T47D (cell line): Measurements from ENCODE around the gene SPPL2B.

ENCODE experiments used
- DNase-seq, 2 experiments: peaks; one replicate each; pipeline versions ENCODE4 v3.0.0 to v3.0.0-alpha.2; 2011 to 2012; ENCODE audit warnings: low read depth in 1 of 2, low spot score in 1 of 2
- JUND ChIP-seq: IDR thresholded peaks from 2 replicates; pipeline ENCODE4 v1.6.1; 2012; ENCODE audit warnings: low read depth
- in situ Hi-C: cut with HindIII; loops from 2 replicates; pipeline ENCODE4 v1.10.0; 2016; ENCODE audit warnings: low sequenced_read_pairs, low pct_unique_long_range_greater_than_20kb

SPPL2B gene

DNA sequence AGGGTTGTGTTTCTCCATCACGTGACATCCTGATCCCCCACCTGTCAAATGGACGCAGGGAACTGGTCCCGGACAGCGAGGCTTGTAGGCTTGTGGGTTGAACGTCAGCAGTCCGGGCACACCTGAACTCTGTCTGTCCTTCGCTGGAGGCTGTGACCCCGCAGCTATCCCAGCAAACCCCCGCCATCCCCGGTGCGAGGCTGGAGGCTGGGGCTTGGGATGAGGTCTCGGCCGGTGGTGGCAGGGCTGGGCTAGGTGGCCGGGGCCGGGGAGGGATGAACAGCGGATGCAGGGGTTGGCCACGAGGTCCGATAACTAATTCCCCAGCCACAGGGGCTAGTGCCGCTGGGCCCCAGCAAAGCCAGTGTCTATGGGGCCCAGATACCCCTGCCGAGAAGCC is 8.9 kb upstream of the SPPL2B start:
- TF ChIP-seq JUND: no peak
- in situ Hi-C loops: no loop called here
- no peak for DNase-seq

DNA sequence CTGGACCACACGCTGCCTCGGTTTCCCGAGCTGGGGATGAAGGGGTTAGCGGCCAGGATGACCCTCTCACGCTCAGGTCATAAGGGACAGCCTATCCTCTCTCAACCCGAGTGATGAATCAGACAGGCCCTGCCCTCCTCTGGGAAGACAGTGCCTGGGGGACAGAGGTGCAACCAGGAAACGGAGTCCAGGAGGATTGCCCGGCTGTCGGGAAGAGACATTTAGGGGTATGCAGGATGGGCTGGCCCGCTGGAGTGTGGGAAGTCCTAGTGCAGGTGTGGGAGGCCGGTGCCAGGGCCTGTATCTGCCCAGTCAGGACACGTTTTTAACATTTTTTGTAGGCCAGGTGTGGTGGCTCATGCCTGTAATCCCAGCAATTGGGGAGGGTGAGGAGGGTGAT is 8.4 kb upstream of the SPPL2B start:
- no peak for DNase-seq
- in situ Hi-C loops: no loop called here
- TF ChIP-seq JUND: no peak

DNA sequence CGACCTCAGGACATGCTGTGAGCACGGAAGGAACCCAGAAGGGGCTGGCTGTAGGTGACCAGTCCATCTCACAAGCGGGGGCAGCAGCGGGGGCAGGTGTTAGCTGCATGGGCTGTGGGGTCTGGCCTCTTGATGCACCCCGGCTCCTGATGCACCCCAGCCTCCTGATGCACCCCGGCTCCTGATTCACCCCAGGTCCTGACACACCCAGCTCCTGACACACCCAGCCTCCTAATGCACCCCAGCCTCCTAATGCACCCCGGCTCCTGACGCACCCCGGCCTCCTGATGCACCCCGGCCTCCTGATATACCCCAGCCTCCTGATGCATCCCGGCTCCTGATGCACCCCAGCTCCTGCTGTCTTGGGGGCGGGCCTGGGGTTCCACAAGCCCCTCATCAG is 7.5 kb upstream of the SPPL2B start:
- in situ Hi-C loops: no loop called here
- no peak for TF ChIP-seq JUND
- no peak for DNase-seq

DNA sequence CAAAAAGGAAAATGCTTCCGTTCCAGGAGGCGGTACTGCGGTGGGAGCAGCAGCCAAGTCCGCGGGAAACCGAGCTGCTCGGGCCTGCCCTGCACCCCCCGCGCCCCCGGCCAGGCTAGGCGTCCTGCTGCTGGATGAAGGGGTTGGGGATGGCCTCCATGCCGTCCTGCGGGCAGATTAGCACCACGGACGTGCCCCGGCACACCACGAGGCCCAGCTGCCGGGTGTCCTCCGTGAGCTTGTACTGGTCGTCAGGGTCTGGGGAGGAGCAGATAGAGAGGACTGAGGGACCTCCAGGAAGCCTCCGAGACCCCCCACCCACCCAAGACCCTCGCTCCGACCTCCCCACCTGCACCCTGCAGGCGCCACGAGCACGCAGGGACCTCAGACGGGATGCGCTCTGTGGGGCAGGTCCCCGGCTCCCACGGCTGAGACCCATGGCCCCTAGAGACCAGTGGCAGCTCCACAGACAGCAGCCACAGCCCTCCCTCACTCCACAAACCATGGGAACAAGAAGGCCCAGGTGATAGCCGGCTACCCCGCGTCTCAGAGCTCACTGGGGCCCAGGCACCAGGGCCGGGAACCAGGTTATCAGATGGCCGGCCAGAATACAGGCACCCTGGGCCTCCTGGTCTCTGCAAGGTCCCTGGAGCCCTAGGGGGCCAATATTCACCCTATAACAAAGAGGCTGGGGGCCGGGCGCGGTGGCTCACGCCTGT is 6.8 kb upstream of the SPPL2B start:
- no peak for TF ChIP-seq JUND
- no peak for DNase-seq
- in situ Hi-C loops: no loop called here

DNA sequence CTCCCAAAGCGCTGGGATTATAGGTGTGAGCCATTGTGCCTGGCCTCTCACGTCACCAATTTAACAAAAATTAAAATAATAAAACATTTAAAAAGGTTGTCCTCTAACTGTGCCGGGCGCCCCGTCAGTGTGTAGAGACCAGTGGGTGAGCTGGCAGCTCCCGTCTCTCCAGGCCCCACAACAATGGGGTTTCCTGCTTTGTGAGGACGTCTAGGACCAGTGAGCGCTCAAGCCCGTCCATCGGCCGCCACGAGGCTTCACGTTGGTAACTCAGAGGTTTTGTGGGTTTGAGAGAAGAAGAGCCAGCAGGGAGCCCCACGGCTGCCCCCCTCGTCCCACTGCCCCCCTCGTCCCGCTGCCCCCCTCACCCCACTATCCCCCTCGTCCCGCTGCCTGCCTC is 4.8 kb upstream of the SPPL2B start:
- DNase-seq: no peak
- in situ Hi-C loops: no loop called here
- TF ChIP-seq JUND: no peak

DNA sequence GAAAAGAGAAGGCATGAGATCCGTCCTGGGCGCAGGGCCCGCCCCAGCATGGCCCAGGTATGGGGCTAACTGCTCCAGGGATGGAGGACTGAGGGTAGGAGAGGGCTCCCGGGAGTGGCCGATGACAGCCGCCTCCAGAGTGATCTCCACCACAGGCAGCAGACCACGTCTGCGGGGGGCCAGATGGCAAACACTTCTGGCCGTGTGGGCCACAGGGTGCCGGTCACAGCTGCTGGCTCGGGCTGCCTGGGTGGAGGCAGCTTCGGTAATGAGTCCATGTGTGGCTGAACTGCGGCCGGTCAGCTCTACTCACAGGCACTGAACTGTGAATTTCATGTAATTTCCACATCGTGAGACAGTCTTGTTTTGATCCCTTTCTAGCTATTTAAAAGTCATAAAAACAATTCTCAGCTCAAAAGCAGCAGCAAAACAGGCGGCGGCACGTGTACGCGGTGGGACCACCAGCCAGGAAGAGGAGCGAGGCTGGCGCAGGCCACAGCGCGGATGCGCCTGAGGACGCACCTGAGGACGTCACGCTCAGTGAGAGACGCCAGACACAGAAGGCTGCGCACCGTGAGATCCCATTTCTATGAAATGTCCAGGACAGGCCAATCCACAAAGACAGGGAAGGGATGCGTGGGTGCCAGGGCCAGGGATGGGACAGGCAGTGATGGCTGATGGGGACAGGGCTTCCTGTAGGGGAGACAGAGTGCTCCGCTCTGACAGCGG is 4.1 kb upstream of the SPPL2B start:
- DNase-seq: no peak
- in situ Hi-C loops: no loop called here
- no peak for TF ChIP-seq JUND

DNA sequence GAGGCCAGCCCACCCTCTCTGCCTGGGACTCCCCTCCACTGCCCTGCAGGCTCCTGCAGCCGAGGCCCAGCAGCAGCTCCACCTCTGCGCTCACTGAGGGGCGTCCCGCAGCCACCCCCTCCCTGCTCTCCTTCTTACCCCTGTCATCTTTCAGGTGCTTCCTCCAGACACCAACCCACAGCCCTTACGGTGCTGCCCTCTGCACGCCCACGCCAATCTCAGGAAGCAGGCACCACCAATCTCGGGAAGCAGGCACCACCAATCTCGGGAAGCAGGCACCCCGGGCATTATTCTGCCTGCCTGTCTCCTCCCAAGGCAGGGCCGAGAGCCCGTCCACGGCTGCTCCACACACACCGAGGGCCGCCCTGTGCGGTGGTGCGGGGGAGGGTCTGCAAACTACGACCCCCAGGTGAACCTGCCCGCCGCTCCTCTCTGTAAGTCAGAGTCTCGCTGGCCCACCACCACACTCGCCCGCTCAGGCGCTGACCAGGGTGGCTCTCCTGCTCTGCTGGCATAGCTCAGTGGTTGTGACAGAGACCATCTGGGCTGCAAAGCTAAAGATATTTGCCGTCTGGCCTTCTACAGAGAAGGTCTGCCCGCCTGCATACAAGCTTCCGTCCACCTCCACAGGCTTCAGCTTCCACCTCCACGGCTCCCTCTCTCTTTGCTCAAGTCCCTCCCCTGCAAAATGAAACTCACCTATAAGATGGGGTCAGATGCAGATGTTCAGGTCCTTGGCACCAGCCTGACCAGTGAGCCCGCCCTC is 3.0 kb upstream of the SPPL2B start:
- no peak for DNase-seq
- no peak for TF ChIP-seq JUND
- in situ Hi-C loops: no loop called here

DNA sequence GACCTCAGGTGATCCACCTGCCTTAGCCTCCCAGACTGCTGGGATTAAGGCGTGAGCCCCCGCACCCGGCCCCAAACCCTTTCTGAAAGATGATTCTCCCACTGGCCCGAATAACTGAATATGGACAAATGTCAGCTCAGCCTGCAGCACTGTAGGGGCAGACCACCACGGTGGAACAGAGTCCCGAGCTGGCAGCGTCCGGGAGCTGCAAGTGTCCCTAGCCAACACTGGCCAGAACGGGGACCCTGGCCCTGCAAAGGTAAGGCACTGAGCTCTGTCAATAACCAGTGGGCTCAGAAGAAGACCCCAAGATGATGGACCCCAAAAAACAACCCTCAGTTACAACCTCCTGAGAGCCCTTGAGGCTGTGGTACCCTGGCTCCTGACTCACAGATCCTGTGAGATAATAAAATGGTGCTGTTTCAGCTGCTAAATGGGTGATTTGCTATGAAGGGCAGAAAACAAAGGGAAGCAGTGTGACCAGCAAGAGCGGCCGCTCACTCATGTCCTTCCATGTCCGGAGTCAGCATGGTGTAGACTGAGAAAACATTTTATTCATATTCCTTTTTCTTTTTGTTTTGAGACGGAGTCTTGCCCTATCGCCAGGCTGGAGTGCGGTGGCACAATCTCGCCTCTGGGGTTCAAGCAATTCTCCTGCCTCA is 1.7 kb upstream of the SPPL2B start:
- no peak for DNase-seq
- no peak for TF ChIP-seq JUND
- in situ Hi-C loops: no loop called here

DNA sequence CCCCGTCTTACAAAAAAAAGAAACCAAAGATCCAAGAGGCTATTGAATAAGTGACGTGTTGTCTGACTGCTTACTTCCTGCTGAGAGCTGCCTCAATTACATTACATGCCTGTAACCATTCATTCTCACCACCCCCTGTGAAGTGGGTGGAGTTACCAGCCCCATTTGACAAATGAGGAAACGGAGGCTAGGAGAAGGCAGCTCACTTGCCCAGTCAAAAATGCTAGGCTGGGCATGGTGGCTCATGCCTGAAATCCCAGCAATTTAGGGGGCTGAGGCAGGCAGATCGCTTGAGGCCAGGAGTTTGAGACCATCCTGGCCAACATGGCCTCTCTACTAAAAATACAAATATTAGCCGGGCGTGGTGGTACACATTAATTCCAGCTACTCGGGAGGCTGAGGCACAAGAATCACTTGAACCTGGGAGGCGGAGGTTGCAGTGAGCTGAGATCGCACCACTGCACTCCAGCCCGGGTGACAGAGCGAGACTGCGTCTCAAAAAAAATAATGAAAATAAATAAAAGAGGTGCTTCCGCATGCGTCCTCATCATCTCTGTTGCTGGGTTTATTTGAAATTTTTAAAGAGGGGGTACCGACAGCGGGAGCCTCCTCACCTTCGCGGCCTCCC is 597 bp upstream of the SPPL2B start:
- TF ChIP-seq JUND: no peak
- in situ Hi-C loops: no loop called here
- DNase-seq: peak; percentile 75 to 78

DNA sequence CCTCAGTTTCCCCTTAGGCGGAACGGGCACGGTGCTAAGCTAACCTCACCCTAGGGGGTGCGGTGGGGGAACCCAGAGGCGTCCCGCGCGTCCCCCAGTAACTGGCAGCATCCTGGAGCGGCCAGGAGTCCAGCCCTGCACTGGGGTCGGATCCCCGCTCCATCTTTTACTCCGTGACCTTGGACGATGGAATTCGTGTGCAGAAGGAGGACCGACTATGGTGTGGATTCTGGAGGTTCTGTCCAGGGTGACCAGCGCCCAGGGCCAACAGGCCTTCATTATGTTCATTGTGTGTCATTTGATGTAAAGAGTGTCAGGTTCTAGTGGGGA is 630 bp downstream of the SPPL2B start:
- DNase-seq: no peak
- no peak for TF ChIP-seq JUND
- in situ Hi-C loops: no loop called here

DNA sequence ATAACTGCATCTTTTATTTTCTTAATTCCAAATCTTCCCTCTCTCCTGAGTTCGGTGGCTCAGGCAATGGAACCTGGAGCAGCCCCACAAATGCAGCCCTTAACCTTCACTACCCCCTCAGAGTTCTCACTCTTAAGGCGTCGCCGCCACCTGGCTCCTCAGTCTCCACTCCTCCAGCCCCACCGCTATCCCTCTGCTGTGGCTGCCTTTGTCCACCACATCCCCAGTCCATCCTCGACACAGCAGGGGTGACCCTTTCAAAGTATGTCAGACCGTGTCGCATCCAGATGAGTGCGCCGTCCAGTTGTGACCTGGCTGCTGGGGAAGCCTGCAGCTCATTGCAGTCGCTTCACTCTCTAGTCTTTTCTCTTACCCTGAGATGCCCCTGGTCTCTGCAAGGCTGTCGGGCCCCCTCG is 1.0 kb downstream of the SPPL2B start:
- in situ Hi-C loops: no loop called here
- no peak for TF ChIP-seq JUND

DNA sequence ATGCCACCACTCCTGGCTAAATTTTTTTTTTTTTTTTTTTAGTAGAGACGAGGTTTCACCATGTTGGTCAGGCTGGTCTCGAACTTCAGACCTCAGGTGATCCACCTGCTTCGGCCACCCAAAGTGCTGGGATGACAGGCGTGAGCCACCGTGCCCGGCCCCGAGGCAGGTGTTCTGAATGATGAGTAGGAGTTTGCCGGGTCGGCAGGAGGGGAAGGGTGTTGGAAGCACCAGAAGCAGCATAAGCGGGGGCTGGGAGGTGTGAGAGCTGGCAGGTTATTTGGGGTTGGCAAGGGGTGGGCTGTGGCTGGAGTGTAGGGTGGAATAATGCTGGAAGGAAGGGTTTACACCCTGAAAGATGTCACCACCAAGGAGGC is 1.8 kb downstream of the SPPL2B start:
- no peak for TF ChIP-seq JUND
- in situ Hi-C loops: no loop called here
- no peak for DNase-seq

More for the DNA sequence above, 1.0 kb downstream of the SPPL2B start:
- no peak for DNase-seq
